HG02943 (cell line): ENCODE measurements around the gene PIK3R4.

Experiments
- ATAC-seq: cut with Tn5 transposase; IDR thresholded peaks from one replicate; pipeline ENCODE4 v1.9.1; 2021; ENCODE audit warnings: mild to moderate bottlenecking, low read depth, moderate library complexity; ENCODE audit not compliant: unreplicated experiment

The PIK3R4 gene

DNA sequence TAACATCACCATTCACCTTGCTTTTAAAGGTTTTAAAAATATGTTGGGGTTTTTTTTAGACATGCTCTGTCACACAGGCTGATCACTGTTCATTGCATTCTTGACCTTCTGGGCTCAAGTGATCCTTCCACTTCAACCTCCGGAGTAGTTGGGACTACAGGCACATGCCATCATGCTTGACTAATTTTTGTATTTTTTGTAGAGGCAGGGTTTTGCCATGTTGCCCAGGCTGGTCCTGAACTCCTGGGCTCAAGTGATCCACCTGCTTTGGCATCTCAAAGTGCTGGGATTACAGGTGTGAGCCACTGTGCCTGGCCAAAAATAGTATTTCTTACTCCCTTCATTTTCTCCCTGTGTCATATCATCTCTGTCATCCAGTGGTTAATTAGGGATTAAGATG is 101.4 kb downstream of the PIK3R4 start:
- no peak for ATAC-seq

DNA sequence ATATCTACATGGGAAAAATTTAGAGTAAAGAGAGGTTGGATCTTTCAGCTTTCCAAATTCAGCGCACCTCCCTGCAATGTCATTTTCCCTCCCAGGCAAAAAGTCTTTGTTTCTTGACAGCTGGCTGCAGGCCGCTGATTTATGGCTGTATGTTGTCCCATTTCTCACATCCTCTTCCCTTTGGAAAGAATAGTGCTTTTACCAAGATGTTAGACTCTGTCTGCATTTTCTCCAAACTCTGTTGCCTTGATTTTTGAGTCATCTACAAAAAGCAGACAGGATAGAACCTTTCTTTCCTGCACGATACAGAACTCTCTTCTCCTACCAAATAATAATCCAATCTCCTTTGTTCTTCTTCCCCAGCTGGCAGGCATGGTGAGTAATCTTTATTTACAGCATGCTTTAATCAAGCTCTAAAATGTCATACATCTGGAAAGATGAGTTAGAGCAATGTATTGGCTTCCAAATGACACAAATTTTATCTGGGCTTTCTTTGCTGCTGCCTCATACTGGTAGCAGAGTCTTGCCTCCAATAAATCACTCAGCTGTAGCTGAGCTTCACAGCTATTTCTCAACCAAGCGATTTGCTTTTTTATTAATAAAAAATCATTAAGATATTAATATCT is 101.9 kb downstream of the PIK3R4 start:
- no peak for ATAC-seq

DNA sequence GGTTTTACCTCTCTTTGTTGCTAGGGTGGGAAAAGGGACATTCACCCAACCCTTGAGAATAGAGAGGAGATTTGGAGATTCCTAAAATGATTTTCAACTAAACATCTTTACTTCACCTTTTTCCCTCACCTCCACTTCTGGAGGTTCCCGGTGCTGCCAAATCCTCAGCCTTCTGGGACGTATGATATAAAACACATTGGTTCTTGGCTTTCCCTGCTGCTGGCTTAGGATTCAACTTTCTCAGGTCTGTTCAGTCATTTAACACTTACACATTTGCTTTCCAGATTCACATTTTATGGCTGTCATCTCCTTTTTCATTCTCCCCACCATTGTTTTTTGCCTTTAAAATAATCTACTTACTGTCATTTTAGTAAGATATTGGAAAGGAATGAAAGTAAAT is 106.6 kb downstream of the PIK3R4 start:
- no peak for ATAC-seq

DNA sequence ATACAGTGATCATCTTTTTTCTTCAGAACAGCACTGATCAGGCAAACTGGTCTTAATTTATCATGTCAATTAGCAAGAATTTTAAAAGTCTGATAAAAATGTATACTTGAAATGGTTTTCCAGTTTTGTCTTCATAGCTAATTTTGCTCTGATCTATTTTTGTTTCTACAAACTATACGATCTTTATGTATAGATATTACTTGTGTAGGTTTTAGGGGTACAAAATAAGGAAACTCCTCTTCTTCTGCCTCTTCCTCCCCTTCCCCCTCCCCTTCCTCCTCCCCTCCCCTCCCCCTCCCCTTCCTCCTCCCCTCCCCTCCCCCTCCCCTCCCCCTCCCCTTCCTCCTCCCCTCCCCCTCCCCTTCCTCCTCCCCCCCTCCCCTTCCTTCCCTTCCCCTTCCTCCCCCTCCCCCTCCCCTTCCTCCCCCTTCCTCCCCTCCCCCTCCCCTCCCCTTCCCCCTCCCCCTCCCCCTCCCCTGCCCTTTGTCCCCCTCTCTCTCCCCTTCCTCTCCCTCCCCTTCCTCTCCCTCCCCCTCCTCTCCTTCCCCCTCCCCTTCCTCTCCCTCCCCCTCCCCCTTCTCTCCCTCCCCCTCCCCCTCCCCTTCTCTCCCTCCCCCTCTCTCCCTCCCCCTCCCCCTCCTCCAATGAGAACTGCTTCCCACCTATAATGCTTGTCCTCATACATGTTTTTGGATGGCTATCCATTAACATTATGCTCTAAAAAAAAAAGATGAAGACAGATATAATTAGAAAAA is 110.0 kb downstream of the PIK3R4 start:
- no peak for ATAC-seq

DNA sequence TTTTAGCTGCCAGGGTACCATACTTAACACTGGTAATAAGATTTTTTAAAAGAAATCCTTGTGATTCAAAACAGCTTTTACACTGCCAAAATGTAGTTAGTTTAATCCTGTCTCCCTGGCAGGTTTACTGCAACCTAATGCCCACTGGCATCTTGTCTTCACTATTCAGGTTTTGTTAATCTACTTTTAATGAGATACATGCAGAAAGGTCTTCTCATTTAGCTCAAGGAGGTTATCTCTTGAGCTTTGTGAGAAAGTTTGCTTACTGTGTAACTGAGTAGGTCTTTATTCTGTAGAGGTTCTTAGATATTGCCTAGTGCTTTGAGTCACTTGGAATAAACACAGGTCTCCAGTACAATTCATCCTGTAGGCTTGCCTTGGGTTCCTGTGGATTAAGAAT is 110.7 kb downstream of the PIK3R4 start:
- no peak for ATAC-seq

DNA sequence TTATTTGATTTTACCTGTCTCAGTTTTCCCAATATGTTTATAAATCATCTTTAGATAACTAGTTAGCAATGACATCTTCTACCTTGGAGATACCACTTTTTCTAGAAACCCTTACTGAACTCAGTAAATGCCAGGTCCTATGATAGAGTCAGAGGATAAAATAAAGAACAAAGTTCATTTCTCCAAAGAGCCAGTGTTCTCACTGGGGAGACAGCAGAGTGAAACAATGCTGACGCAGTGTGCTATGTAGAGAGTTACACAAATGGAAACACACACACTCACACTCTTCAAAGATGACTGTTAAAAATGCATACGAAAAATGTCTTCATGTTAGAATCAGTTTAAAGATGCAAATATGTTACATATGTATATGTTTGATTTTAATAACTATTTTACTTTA is 111.3 kb downstream of the PIK3R4 start:
- ATAC-seq, result no peak
